Bronchial epithelial cell (primary cell): ENCODE results near the gene JUP. TPM values are rescaled to one million over a fixed set of nuclear protein-coding genes. Genes with fewer than 3 reads are reported as not detected.
"Not testable (repeated sequence)": the region's sequence is repeated elsewhere in the genome, so short reads cannot be mapped to it uniquely, and the experiment has no call there.

Experiments used
- DNase-seq: peaks from one replicate; pipeline ENCODE4 v3.0.0-alpha.2; 2010; ENCODE audit warnings: low read depth
- FAIRE-seq: peaks from 2 replicates; lab custom pipeline; 2011; peaks lifted over from hg19 to GRCh38; lab: Jason Lieb, UNC
- H3K27me3 ChIP-seq: 2 replicates; pipeline ENCODE4 v1.5.1; 2011; ENCODE audit warnings: low read length; ENCODE audit not compliant: control insufficient read depth, insufficient read depth
- H3K36me3 ChIP-seq: 2 replicates; pipeline ENCODE4 v1.5.1; 2011; ENCODE audit warnings: low read length; ENCODE audit not compliant: control insufficient read depth, insufficient read depth
- H3K4me3 ChIP-seq: 2 replicates; pipeline ENCODE4 v1.5.1; 2011; ENCODE audit warnings: mild to moderate bottlenecking, low read depth, low read length, control low read depth
- total RNA-seq: library from RNA; depleted of rRNA; stranded (reverse); fragments of >200 nt; gene quantifications from 2 replicates; pipeline ENCODE4 v1.2.1, GENCODE V29; 2014
- TF ChIP-seq, protein P1 (sequence below): IDR thresholded peaks from 2 replicates; pipeline ENCODE4 v1.5.1; 2011; ENCODE audit warnings: mild to moderate bottlenecking, moderate library complexity, low read length, control low read depth, inconsistent platforms; ENCODE audit not compliant: insufficient read depth, severe bottlenecking

The JUP gene
- total RNA-seq, 1 donor from 2014 or later, result 227 TPM

DNA sequence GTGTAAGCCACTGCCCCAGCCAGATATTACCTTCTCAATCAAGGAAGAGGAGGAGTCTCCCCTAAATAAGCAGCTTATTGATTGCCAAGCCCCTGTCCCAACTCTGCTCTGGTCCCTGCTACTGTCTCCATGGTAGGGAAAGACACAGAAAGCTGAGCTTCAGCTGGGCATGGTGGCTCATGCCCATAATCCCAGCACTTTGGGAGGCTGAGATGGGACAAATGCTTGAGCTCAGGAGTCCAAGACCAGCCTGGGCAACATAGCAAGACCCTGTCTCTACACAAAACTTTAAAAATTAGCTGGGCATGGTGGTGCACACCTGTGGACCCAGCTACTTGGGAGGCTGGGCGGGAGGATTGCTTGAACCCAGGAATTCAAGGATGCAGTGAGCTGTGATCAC lies 6.6 kb downstream of the JUP start:
- Histone ChIP-seq H3K36me3 (peaks cover 27% of the 10 kb centered on the region), H3K4me3 (no peak overlapping the region), H3K27me3 (no peaks in the 10 kb centered on the region)
- TF ChIP-seq, protein P1, sequence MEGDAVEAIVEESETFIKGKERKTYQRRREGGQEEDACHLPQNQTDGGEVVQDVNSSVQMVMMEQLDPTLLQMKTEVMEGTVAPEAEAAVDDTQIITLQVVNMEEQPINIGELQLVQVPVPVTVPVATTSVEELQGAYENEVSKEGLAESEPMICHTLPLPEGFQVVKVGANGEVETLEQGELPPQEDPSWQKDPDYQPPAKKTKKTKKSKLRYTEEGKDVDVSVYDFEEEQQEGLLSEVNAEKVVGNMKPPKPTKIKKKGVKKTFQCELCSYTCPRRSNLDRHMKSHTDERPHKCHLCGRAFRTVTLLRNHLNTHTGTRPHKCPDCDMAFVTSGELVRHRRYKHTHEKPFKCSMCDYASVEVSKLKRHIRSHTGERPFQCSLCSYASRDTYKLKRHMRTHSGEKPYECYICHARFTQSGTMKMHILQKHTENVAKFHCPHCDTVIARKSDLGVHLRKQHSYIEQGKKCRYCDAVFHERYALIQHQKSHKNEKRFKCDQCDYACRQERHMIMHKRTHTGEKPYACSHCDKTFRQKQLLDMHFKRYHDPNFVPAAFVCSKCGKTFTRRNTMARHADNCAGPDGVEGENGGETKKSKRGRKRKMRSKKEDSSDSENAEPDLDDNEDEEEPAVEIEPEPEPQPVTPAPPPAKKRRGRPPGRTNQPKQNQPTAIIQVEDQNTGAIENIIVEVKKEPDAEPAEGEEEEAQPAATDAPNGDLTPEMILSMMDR, result no peak
- DNase-seq, result no peak
- FAIRE-seq, result no peak

DNA sequence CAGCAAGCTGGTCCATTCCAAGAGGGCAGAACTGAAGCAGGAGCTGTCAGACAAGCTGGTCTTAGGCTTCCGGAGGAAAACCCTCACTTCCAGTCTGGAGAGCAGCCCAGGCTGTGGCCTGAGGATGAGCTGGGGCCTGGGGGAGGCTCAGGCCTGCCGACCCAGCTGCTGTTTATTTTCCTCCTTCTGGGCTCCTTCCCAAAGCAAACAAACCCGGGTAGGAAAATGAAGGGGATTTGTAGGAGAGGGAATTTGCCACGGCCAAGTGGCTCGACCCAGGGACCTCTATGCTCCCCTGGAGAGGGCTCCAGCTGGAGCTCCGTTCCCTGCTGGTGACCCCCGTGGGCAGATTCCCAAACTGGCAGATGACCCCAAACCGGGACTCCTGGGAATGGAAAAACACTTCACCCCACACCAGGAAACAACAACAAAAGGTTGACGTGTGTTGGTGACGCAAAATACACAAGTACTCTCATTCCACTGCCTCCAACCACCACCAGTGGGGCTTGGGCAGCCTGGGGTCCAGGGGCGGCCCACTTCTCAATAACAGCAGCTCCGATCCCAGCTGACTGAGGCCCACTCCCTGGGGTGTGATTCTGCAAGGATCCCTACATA lies 8.8 kb downstream of the JUP start:
- FAIRE-seq (no peak), DNase-seq (peak; percentile 56)
- H3K36me3 ChIP-seq, result peaks cover 29% of the 10 kb centered on the region
- H3K27me3 ChIP-seq, result no peaks in the 10 kb centered on the region
- no peak overlapping the region for H3K4me3 ChIP-seq
- TF ChIP-seq, protein P1, result no peak

DNA sequence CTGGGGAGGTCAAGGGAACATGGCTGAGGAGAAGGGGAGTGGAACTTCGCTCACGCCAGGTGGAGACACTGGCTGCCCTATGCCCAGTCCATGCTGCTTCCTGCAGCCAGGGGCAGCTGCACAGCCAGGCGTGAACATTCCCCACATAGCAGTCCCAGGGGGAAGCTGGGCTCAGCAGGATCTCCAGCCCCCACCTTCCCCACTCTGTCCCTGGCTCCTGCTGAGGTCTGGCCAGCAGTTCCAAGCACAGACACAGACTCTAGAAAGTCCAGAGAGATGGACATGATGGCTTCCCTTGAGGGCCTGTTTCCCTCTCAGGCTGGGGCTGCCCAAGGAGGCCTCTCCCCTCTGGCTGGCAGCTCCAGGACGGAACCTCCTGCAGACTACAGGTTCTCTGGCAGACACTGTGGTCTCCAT lies 9.3 kb downstream of the JUP start:
- no peak overlapping the region for H3K4me3 ChIP-seq
- peaks cover 31% of the 10 kb centered on the region for H3K36me3 ChIP-seq
- TF ChIP-seq, protein P1, result no peak
- no peaks in the 10 kb centered on the region for H3K27me3 ChIP-seq
- FAIRE-seq, result no peak
- DNase-seq, result no peak

DNA sequence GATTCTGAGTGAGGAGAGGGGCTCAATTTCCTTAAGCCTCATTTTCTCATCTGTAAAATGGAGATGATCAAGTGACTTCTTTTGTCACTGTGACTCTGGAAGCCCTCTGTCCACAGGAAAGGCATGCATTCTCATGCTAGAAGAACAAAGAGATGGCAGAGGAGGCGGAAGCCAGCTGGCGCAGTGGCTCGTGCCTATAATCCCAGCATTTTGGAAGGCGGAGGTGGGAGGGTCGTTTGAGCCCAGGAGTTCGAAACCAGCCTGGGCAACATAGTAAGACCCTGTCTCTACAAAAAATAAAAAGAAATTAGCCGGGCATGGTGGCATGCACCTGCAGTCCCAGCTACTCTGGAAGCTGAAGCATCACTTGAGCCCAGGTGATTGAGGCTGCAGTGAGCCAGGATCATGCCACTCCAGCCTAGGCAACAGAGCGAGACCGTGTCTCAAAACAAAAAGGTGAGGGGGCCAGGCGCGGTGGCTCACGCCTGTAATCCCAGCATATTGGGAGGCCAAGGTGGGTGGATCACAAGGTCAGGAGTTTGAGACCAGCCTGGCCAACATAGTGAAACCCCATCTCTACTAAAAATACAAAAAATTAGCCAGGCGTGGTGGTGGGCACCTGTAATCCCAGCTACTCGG lies 10.1 kb downstream of the JUP start:
- FAIRE-seq, H3K4me3 ChIP-seq, H3K27me3 ChIP-seq, DNase-seq: not testable (repeated sequence)
- peaks cover 33% of the 10 kb centered on the region for H3K36me3 ChIP-seq

DNA sequence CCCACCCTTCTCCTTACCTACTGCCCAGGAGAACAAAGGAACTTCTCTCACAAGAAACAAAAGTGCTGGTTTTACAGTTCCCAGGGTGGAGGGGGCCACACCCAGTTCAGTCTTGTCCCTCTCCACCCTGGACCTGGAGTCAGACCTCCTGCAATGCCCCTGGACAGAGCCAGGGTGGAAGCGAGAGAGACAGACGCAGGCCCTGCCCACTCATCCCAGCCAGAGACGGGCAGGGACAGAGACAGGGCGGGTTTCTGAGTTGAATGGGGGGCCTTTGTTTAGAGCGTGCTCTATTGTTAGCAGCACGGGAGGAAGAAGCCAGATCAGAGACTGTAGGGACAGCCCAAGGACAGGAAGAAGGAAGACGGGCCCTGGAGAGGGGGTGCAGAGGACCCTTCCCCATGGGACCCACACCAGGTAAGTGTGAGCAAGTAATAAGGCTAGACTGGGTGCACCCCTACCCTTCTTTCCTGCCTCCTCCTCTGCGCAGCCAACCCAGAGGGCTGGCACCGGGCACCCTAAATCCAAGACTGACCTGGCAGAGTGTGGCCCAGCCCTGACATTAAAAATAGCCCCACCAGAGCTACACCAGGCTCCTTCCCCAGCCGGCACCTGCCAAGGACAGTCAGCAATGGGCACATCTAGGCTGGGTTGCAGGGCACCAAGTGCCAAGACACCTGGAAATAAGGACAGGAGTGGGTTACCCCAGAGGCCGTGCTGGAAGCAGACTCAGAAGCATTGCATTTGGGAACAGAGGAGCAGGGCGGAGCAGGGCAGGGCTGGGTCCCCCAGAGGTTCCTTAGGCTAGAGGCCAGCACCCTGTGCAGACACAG lies 10.9 kb downstream of the JUP start:
- DNase-seq, result peak; percentile 39
- H3K4me3 ChIP-seq, result no peak overlapping the region
- peaks cover 38% of the 10 kb centered on the region for H3K36me3 ChIP-seq

More for the DNA sequence above, 10.9 kb downstream of the JUP start:
- H3K27me3 ChIP-seq, result no peaks in the 10 kb centered on the region
- TF ChIP-seq, protein P1, result no peak
- no peak for FAIRE-seq
